H1 (cell line): ENCODE data around the gene DNAJB8. TPM values are rescaled to one million over a fixed set of nuclear protein-coding genes. Genes with fewer than 3 reads are reported as not detected.

Experiments
- CTCF ChIA-PET: fragments of 300-600 bp; sonication (Branson Sonifier 250); formaldehyde crosslinking; loops from one replicate; lab custom pipeline; 2021; ENCODE audit not compliant: partially characterized antibody; lab: Charles Lee
- POLR2A ChIA-PET: fragments of 300-600 bp; sonication (Branson Sonifier 250); formaldehyde crosslinking; loops from one replicate; lab custom pipeline; 2021; ENCODE audit warnings: inconsistent platforms; ENCODE audit not compliant: partially characterized antibody; lab: Charles Lee
- DNase-seq, 2 experiments: peaks; one replicate each; pipeline versions ENCODE4 v3.0.0 to v3.0.0-alpha.2; 2010 to 2022; ENCODE audit warnings: low spot score in 2 of 2, low read depth in 1 of 2, mixed read lengths in 1 of 2
- FAIRE-seq: peaks from 2 replicates; lab custom pipeline; 2011; peaks lifted over from hg19 to GRCh38; lab: Jason Lieb, UNC
- H2AFZ ChIP-seq: 2 replicates; pipeline ENCODE4 v1.8.1; 2012; ENCODE audit warnings: low read length, inconsistent platforms
- H2AK5ac ChIP-seq: 2 replicates; pipeline ENCODE4 v1.6.1; 2013; ENCODE audit warnings: low read depth, low read length
- H2BK120ac ChIP-seq: replicated peaks from 2 replicates; pipeline ENCODE3; 2013; ENCODE audit warnings: low read depth, low read length, inconsistent platforms
- H2BK12ac ChIP-seq: 2 replicates; pipeline ENCODE4 v1.6.1; 2013; ENCODE audit warnings: low read depth, low read length
- H2BK15ac ChIP-seq: 2 replicates; pipeline ENCODE4 v1.6.1; 2013; ENCODE audit warnings: low read length
- H2BK20ac ChIP-seq: 2 replicates; pipeline ENCODE4 v1.6.1; 2013; ENCODE audit warnings: low read length
- H2BK5ac ChIP-seq: 2 replicates; pipeline ENCODE4 v1.6.1; 2013; ENCODE audit warnings: low read depth, low read length
- H3K14ac ChIP-seq: 2 replicates; pipeline ENCODE4 v1.6.1; 2013; ENCODE audit warnings: inconsistent platforms; ENCODE audit not compliant: insufficient read length
- H3K18ac ChIP-seq: 2 replicates; pipeline ENCODE4 v1.6.1; 2013; ENCODE audit warnings: low read length; ENCODE audit errors: extremely low read depth
- H3K23ac ChIP-seq: 2 replicates; pipeline ENCODE4 v1.6.1; 2013; ENCODE audit warnings: inconsistent platforms; ENCODE audit not compliant: insufficient read length
- H3K23me2 ChIP-seq: 2 replicates; pipeline ENCODE4 v1.6.1; 2013; ENCODE audit warnings: low read depth, low read length
- H3K27ac ChIP-seq: 2 replicates; pipeline ENCODE4 v1.6.1; 2011; ENCODE audit warnings: low read depth, low read length, inconsistent platforms
- H3K27me3 ChIP-seq, 4 experiments: replicated peaks in 1 of 4; 1 replicate in 1 of 4; 2 replicates in 3 of 4; pipeline versions ENCODE4 v1.6.1 to v1.8.1; 2011 to 2013; ENCODE audit warnings: low read length in 3 of 4, mild to moderate bottlenecking in 3 of 4, inconsistent platforms in 2 of 4, mixed read lengths in 2 of 4, moderate library complexity in 1 of 4; ENCODE audit not compliant: control insufficient read depth in 3 of 4, insufficient read depth in 3 of 4; ENCODE audit errors: extremely low read depth in 1 of 4
- H3K36me3 ChIP-seq, 4 experiments: 2 replicates each; pipeline versions ENCODE4 v1.6.1 to v1.8.1; 2011 to 2013; ENCODE audit warnings: mild to moderate bottlenecking in 4 of 4, low read length in 3 of 4, moderate library complexity in 2 of 4, control low read depth in 1 of 4, inconsistent platforms in 1 of 4; ENCODE audit not compliant: insufficient read depth in 4 of 4, control insufficient read depth in 2 of 4
- H3K4ac ChIP-seq: replicated peaks from 2 replicates; pipeline ENCODE3; 2013; ENCODE audit warnings: low read length, low read depth, mixed read lengths, inconsistent platforms; ENCODE audit not compliant: insufficient read length
- H3K4me1 ChIP-seq, 4 experiments: replicated peaks in 1 of 4; 1 replicate in 1 of 4; 2 replicates in 3 of 4; pipeline versions ENCODE4 v1.6.1 to v1.8.1; 2011 to 2013; ENCODE audit warnings: low read length in 3 of 4, inconsistent platforms in 2 of 4, mixed read lengths in 1 of 4; ENCODE audit not compliant: insufficient read depth in 4 of 4, control insufficient read depth in 3 of 4
- H3K4me2 ChIP-seq, 2 experiments: 2 replicates each; pipeline versions ENCODE4 v1.6.1 to v1.8.1; 2011 to 2013; ENCODE audit warnings: low read depth in 2 of 2, low read length in 2 of 2, control low read depth in 1 of 2, inconsistent platforms in 1 of 2, mild to moderate bottlenecking in 1 of 2; ENCODE audit not compliant: insufficient read depth in 1 of 2
- H3K4me3 ChIP-seq, 4 experiments: fragments of 200-600, 300-600 bp in 1 of 4; sonication (generic), shearing (Covaris generic), sonication (Bioruptor Twin) in 1 of 4; 2 replicates each; pipeline versions ENCODE4 v1.5.1 to v1.8.1; 2011 to 2016; ENCODE audit warnings: low read length in 4 of 4, low read depth in 3 of 4, control low read depth in 2 of 4, inconsistent platforms in 2 of 4, mild to moderate bottlenecking in 2 of 4, mixed read lengths in 1 of 4, moderate library complexity in 1 of 4; ENCODE audit not compliant: insufficient read depth in 2 of 4; ENCODE audit errors: extremely low read depth in 1 of 4
- H3K56ac ChIP-seq: replicated peaks from 2 replicates; pipeline ENCODE3; 2013; ENCODE audit warnings: low read depth, mild to moderate bottlenecking, mixed read lengths, low read length, inconsistent platforms; ENCODE audit not compliant: insufficient read length
- H3K79me1 ChIP-seq: 2 replicates; pipeline ENCODE4 v1.6.1; 2013; ENCODE audit warnings: low read depth, low read length, control low read depth
- H3K79me2 ChIP-seq, 2 experiments: 2 replicates each; pipeline versions ENCODE4 v1.6.1 to v1.8.1; 2012 to 2013; ENCODE audit warnings: low read length in 2 of 2, mild to moderate bottlenecking in 2 of 2, inconsistent platforms in 1 of 2; ENCODE audit not compliant: insufficient read depth in 2 of 2, control insufficient read depth in 1 of 2
- H3K9ac ChIP-seq, 4 experiments: replicated peaks in 1 of 4; 1 replicate in 1 of 4; 2 replicates in 3 of 4; pipeline versions ENCODE4 v1.6.1 to v1.8.1; 2011 to 2013; ENCODE audit warnings: low read depth in 3 of 4, low read length in 3 of 4, control low read depth in 2 of 4, mild to moderate bottlenecking in 2 of 4, moderate library complexity in 2 of 4, inconsistent platforms in 1 of 4; ENCODE audit errors: extremely low read depth in 1 of 4
- H3K9me3 ChIP-seq, 2 experiments: 2 replicates each; pipeline versions ENCODE4 v1.6.1 to v1.8.1; 2012 to 2013; ENCODE audit warnings: mild to moderate bottlenecking in 2 of 2, moderate library complexity in 2 of 2, control low read depth in 1 of 2, inconsistent platforms in 1 of 2, low read depth in 1 of 2, low read length in 1 of 2, mixed read lengths in 1 of 2; ENCODE audit not compliant: insufficient read depth in 2 of 2
- H4K20me1 ChIP-seq, 2 experiments: replicated peaks in 1 of 2; 2 replicates each; pipeline versions ENCODE3 to v1.8.1; 2011 to 2013; ENCODE audit warnings: inconsistent platforms in 2 of 2, low read length in 2 of 2, mild to moderate bottlenecking in 1 of 2; ENCODE audit not compliant: insufficient read depth in 2 of 2, control insufficient read depth in 1 of 2
- H4K5ac ChIP-seq: 2 replicates; pipeline ENCODE4 v1.6.1; 2013; ENCODE audit warnings: low read length, low read depth, mixed read lengths, inconsistent platforms; ENCODE audit not compliant: insufficient read length
- H4K8ac ChIP-seq: 2 replicates; pipeline ENCODE4 v1.8.0; 2013; ENCODE audit warnings: mild to moderate bottlenecking, moderate library complexity, low read length, inconsistent platforms; ENCODE audit not compliant: insufficient read depth; ENCODE audit errors: extremely low read depth
- H4K91ac ChIP-seq: replicated peaks from 2 replicates; pipeline ENCODE3; 2013; ENCODE audit warnings: low read length, mixed read lengths, inconsistent platforms; ENCODE audit not compliant: insufficient read length
- CBX8 ChIP-seq: fragments of 300-800, 300-1000 bp; sonication (generic); IDR thresholded peaks from 2 replicates; pipeline ENCODE4 v1.7.1; 2016; ENCODE audit warnings: low read depth, low read length, borderline replicate concordance
- EP300 ChIP-seq, 2 experiments: IDR thresholded peaks; 1 replicate in 1 of 2; 2 replicates in 1 of 2; pipeline ENCODE4 v1.6.1; 2011 to 2012; ENCODE audit warnings: low read depth in 2 of 2, low read length in 2 of 2, mild to moderate bottlenecking in 2 of 2, borderline replicate concordance in 1 of 2, inconsistent platforms in 1 of 2, moderate library complexity in 1 of 2
- JUND ChIP-seq: IDR thresholded peaks from 2 replicates; pipeline ENCODE4 v1.6.1; 2011; ENCODE audit warnings: mild to moderate bottlenecking, improper control_type of control experiment, low read length
- MAX ChIP-seq: IDR thresholded peaks from 2 replicates; pipeline ENCODE4 v1.6.1; 2012; ENCODE audit warnings: inconsistent platforms
- SIRT6 ChIP-seq: IDR thresholded peaks from one replicate; pipeline ENCODE4 v1.7.1; 2012; ENCODE audit warnings: low read length, inconsistent platforms
- TAF1 ChIP-seq: IDR thresholded peaks from 2 replicates; pipeline ENCODE4 v1.6.1; 2011; ENCODE audit warnings: mild to moderate bottlenecking, low read depth, low read length
- WGBS, 2 experiments: shearing (Covaris generic) in 1 of 2; methylation state at CpG; one replicate each; pipeline versions ENCODE4 v1.1.6 to v1.1.7; 2013 to 2015; ENCODE audit warnings: low lambda C conversion rate in 2 of 2, mixed read lengths in 2 of 2, inconsistent platforms in 1 of 2, low coverage in 1 of 2, missing lambda C conversion rate in 1 of 2; ENCODE audit not compliant: insufficient replicate concordance in 2 of 2, insufficient coverage in 1 of 2, insufficient read length in 1 of 2; ENCODE audit errors: extremely low coverage in 1 of 2, missing lambda C conversion rate in 1 of 2; 5-methylcytosine and 5-hydroxymethylcytosine counted together
- polyA plus RNA-seq, 7 experiments: library from polyadenylated mRNA; depleted of rRNA in 3 of 7; stranded (reverse) in 5 of 7; unstranded in 2 of 7; fragments of >200 nt in 5 of 7; fragments of 200-250 nt in 2 of 7; gene quantifications; 1 replicate in 5 of 7; 2 replicates in 1 of 7; 4 replicates in 1 of 7; pipeline versions ENCODE4 v1.2.1 to v1.2.3, GENCODE V29; 2011 to 2013; ENCODE audit warnings: missing spikeins in 2 of 7, mixed read lengths in 2 of 7
- total RNA-seq: library from RNA; stranded (reverse); fragmentation: NEBNext Ultra II Directional; extraction: Animal tissue kit (Norgen Biotek cat#: 25700); gene quantifications from 2 replicates; pipeline ENCODE4 v1.2.1, GENCODE V29; 2021
- TF ChIP-seq, protein P1 (sequence below): IDR thresholded peaks from 2 replicates; pipeline ENCODE4 v1.6.1; 2012; ENCODE audit warnings: low read length, inconsistent platforms

The DNAJB8 gene
- total and polyA plus RNA-seq, 2 of the 8 experiments (the other 6 are each of a cell fraction or from before 2014, with no cell fraction given) = not detected

DNA sequence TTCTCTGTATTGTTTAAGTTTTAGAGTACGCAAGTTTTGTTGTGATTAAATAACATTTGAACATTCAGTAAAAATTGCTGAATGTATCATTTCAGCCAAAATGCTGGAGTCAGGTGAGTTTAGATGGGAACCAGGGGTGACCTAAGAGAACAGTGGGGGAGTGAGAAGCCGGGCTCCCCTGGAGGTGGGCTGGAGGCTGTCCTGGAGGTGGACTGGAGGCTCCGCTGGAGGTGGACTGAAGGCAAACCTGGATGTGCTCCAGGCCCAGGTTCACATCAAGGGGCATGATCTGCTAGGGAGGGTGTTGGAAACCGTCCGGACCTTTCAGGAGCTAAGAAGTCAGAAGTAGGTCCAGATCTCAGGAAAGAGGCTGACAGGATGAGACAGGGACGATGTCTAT is 23.7 kb downstream of the DNAJB8 start:
- Histone ChIP-seq H2BK5ac (no peak overlapping the region), H2BK15ac (no peak overlapping the region), H4K91ac (no peak overlapping the region), H3K4me2 (no peak overlapping the region), H3K27ac (no peak overlapping the region), H4K20me1 (peaks cover 0 to 7% of the 10 kb centered on the region in 2 experiments), H2BK12ac (no peak overlapping the region), H2BK20ac (no peak overlapping the region), H3K9me3 (no peaks in the 10 kb centered on the region), H3K36me3 (no peaks in the 10 kb centered on the region), H3K4ac (no peak overlapping the region), H3K18ac (no peak overlapping the region), H3K56ac (no peak overlapping the region), H3K14ac (no peak overlapping the region), H3K4me3 (no peak overlapping the region), H4K5ac (no peak overlapping the region), H3K23ac (no peak overlapping the region), H3K79me1 (no peaks in the 10 kb centered on the region; the same call in 1 of the 2 replicates), H3K79me2 (no peaks in the 10 kb centered on the region), H3K4me1 (no peaks in the 10 kb centered on the region; a peak in 1 of 7 replicates), H3K23me2 (peaks cover 11% of the 10 kb centered on the region; the same call in 1 of the 2 replicates), H2AFZ (no peak overlapping the region), H2AK5ac (no peak overlapping the region), H3K27me3 (peaks cover 0 to 6% (median 2%) of the 10 kb centered on the region in 4 experiments; a peak in 5 of 7 replicates), H2BK120ac (no peak overlapping the region), H3K9ac (no peak overlapping the region), H4K8ac (no peak overlapping the region)
- CTCF ChIA-PET = interaction anchor here (0.6 to 12.6 kb wide), 6 partner anchors 9 to 657 kb away, joined by 3 to 144 read pairs (median 8); partner anchors contain the start of gene DNAJB8
- POLR2A ChIA-PET = interaction anchor here (1.4 kb wide), 1 partner anchor 29 kb away, joined by 3 read pairs; no protein-coding TSS in a partner anchor
- FAIRE-seq (no peak), DNase-seq (no peak)
- TF ChIP-seq SIRT6 = no peak
- TF ChIP-seq EP300 (IDR thresholded peaks at IDR 0.05; ENCODE audit: borderline replicate concordance in 1 of 2, low read depth in 2 of 2, low read length in 2 of 2) = no peak
- TF ChIP-seq TAF1 = no peak
- TF ChIP-seq, protein P1, sequence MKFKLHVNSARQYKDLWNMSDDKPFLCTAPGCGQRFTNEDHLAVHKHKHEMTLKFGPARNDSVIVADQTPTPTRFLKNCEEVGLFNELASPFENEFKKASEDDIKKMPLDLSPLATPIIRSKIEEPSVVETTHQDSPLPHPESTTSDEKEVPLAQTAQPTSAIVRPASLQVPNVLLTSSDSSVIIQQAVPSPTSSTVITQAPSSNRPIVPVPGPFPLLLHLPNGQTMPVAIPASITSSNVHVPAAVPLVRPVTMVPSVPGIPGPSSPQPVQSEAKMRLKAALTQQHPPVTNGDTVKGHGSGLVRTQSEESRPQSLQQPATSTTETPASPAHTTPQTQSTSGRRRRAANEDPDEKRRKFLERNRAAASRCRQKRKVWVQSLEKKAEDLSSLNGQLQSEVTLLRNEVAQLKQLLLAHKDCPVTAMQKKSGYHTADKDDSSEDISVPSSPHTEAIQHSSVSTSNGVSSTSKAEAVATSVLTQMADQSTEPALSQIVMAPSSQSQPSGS = no peak
- no peak for TF ChIP-seq JUND
- TF ChIP-seq MAX = no peak
- no peak for TF ChIP-seq CBX8
- WGBS, 2 experiments = 91% methylated on average over 6 of the region's 6 CpGs; no CpG with 5 or more reads in 1 of the 2 experiments
